Measurements from ENCODE around the gene COMMD8. TPM values are rescaled to one million over a fixed set of nuclear protein-coding genes. Genes with fewer than 3 reads are reported as not detected.

The COMMD8 gene
- total and polyA plus RNA-seq, 2 experiments from 2014 or later: 58.0 to 71.7 TPM

- Histone ChIP-seq H3K4me3 (no peak overlapping the region), H3K9ac (no peak overlapping the region), H3K4me1 (ENCODE audit: insufficient read depth) (peaks cover 11% of the 10 kb centered on the region), H3K27ac (no peak overlapping the region), H3K36me3 (ENCODE audit: low read depth) (no peaks in the 10 kb centered on the region), H2AFZ (no peak overlapping the region), H3K79me2 (ENCODE audit: insufficient read depth) (no peaks in the 10 kb centered on the region), H4K20me1 (ENCODE audit: insufficient read depth) (no peaks in the 10 kb centered on the region), H3K4me2 (ENCODE audit: unreplicated experiment) (no peak overlapping the region), H3K9me2 (ENCODE audit: insufficient read depth) (0 out of 2 replicates have a peak, but pooled peaks cover 7% of the 10 kb centered on the region), H3F3A (ENCODE audit: insufficient read depth) (peaks cover 8% of the 10 kb centered on the region), H3K27me3 (replicated peaks; ENCODE audit: insufficient read depth) (no peaks in the 10 kb centered on the region), H3K9me3 (ENCODE audit: low read depth) (no peaks in the 10 kb centered on the region)
- in situ Hi-C loops (cut with MboI): no loop called here
- DNase-seq: no peak
- WGBS, 2 experiments (ENCODE audit: low coverage in 1 of 2, low lambda C conversion rate in 2 of 2, missing lambda C conversion rate in 2 of 2): 88 to 89% methylated on average over 4 of the region's 4 CpGs
- TF ChIP-seq EZH2phosphoT487 (IDR thresholded peaks at IDR 0.05; ENCODE audit: insufficient read depth, low read depth): no peak
- no peak for TF ChIP-seq EZH2 (IDR thresholded peaks at IDR 0.05; ENCODE audit: insufficient read depth, poor library complexity, severe bottlenecking)
Observed at GRCh38 chr4:47474799-47475198, 11.3 kb upstream of the COMMD8 start.

DNA sequence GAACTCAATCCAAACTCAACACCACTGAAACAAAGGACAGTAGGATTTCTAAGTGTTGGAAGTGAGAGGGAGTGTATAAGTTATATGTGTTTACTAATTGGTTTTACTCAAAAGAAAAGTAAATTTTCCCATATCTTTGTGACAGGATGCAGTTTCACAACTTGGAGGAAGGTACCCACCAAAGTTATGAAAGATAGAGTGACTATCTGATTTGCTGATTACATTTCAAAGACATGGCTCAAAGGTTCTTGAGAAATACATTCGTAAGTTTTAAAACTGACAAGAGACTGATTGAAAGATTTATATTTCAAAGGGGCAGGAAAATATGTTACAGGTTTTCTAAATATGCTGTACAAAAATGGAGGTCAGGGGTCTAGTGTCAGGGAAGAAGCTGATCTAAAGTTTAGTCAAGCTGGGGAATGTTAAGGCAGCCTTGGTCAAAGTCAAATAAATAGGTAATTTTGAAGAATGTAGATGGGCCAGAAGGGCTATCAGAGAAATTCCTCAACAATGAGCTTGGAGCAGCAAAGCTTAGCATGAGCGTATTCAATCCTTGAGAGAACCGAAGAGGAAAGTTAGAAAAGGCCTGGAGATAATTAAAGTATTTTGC, 9.7 kb upstream of the COMMD8 start:
- Histone ChIP-seq H3K27me3 (replicated peaks; ENCODE audit: insufficient read depth) (no peaks in the 10 kb centered on the region), H3K4me1 (ENCODE audit: insufficient read depth) (peaks cover 27% of the 10 kb centered on the region), H3K4me2 (ENCODE audit: unreplicated experiment) (no peak overlapping the region), H3F3A (ENCODE audit: insufficient read depth) (peaks cover 15% of the 10 kb centered on the region), H3K27ac (no peak overlapping the region), H3K36me3 (ENCODE audit: low read depth) (no peaks in the 10 kb centered on the region), H3K79me2 (ENCODE audit: insufficient read depth) (no peaks in the 10 kb centered on the region), H3K9me3 (ENCODE audit: low read depth) (no peaks in the 10 kb centered on the region), H3K9me2 (ENCODE audit: insufficient read depth) (0 out of 2 replicates have a peak, but pooled peaks cover 7% of the 10 kb centered on the region), H3K9ac (no peak overlapping the region), H3K4me3 (no peak overlapping the region), H2AFZ (no peak overlapping the region), H4K20me1 (ENCODE audit: insufficient read depth) (no peaks in the 10 kb centered on the region)
- DNase-seq: no peak
- in situ Hi-C loops (cut with MboI): no loop called here
- 72 to 80% methylated on average over 3 of the region's 3 CpGs for WGBS, 2 experiments (ENCODE audit: low coverage in 1 of 2, low lambda C conversion rate in 2 of 2, missing lambda C conversion rate in 2 of 2)
- TF ChIP-seq EZH2phosphoT487 (IDR thresholded peaks at IDR 0.05; ENCODE audit: insufficient read depth, low read depth): no peak
- no peak for TF ChIP-seq EZH2 (IDR thresholded peaks at IDR 0.05; ENCODE audit: insufficient read depth, poor library complexity, severe bottlenecking)

DNA sequence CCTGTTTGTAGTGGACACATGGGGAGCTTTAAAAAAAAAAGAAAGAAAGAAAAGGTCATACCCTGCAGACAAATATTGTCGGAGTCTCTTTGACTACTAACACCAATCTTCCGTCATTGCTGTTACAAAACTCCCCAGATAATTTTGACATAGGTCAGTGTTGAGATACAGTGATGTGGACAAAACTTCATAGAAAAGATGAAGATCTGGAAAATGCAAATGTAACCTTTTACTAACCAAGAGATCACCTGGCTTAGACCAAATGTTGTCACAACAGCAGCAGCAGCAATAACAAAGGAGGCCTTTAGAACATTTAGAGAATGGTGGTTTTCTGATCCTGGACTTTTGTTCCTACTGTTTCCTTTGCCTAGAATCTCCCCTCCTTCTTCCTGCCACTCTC, 8.1 kb upstream of the COMMD8 start:
- Histone ChIP-seq H3K27me3 (replicated peaks; ENCODE audit: insufficient read depth) (no peaks in the 10 kb centered on the region), H3K4me3 (no peak overlapping the region), H3K9me3 (ENCODE audit: low read depth) (no peaks in the 10 kb centered on the region), H3K9ac (no peak overlapping the region), H3K27ac (no peak overlapping the region), H3K4me1 (ENCODE audit: insufficient read depth) (peaks cover 28% of the 10 kb centered on the region), H3K79me2 (ENCODE audit: insufficient read depth) (no peaks in the 10 kb centered on the region), H3K4me2 (ENCODE audit: unreplicated experiment) (no peak overlapping the region), H2AFZ (no peak overlapping the region), H3F3A (ENCODE audit: insufficient read depth) (peaks cover 15% of the 10 kb centered on the region), H3K9me2 (ENCODE audit: insufficient read depth) (0 out of 2 replicates have a peak, but pooled peaks cover 7% of the 10 kb centered on the region), H3K36me3 (ENCODE audit: low read depth) (no peaks in the 10 kb centered on the region), H4K20me1 (ENCODE audit: insufficient read depth) (no peaks in the 10 kb centered on the region)
- 94 to 96% methylated on average over 2 of the region's 2 CpGs for WGBS, 2 experiments (ENCODE audit: low coverage in 1 of 2, low lambda C conversion rate in 2 of 2, missing lambda C conversion rate in 2 of 2)
- no peak for DNase-seq
- in situ Hi-C loops (cut with MboI): no loop called here
- TF ChIP-seq EZH2 (IDR thresholded peaks at IDR 0.05; ENCODE audit: insufficient read depth, poor library complexity, severe bottlenecking): no peak
- TF ChIP-seq EZH2phosphoT487 (IDR thresholded peaks at IDR 0.05; ENCODE audit: insufficient read depth, low read depth): no peak

DNA sequence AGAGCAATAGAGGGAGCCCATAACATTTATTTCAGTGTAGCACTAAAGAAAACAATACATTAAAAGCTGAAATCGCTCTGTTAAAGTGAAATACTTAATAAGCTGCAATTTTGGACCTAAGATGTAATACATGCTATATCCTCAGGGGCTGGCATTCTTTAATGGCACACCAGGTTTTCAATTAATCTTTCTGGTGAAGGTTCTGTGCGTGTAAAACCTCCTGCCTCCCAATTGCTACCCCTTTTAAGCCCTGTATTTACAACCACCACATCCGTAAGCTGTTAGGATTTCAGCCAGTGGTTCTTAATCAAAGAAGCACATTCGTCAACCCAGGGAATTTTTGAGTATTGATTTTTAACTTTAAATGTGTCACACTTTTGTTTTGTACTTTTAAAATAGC, 7.6 kb upstream of the COMMD8 start:
- Histone ChIP-seq H3K9me2 (ENCODE audit: insufficient read depth) (0 out of 2 replicates have a peak, but pooled peaks cover 7% of the 10 kb centered on the region), H3K9ac (no peak overlapping the region), H3F3A (ENCODE audit: insufficient read depth) (peaks cover 15% of the 10 kb centered on the region), H3K27me3 (replicated peaks; ENCODE audit: insufficient read depth) (no peaks in the 10 kb centered on the region), H3K4me1 (ENCODE audit: insufficient read depth) (peaks cover 28% of the 10 kb centered on the region), H3K36me3 (ENCODE audit: low read depth) (no peaks in the 10 kb centered on the region), H3K4me2 (ENCODE audit: unreplicated experiment) (no peak overlapping the region), H3K4me3 (no peak overlapping the region), H3K79me2 (ENCODE audit: insufficient read depth) (no peaks in the 10 kb centered on the region), H4K20me1 (ENCODE audit: insufficient read depth) (no peaks in the 10 kb centered on the region), H3K9me3 (ENCODE audit: low read depth) (no peaks in the 10 kb centered on the region), H2AFZ (no peak overlapping the region; the same call in 1 of the 2 replicates), H3K27ac (no peak overlapping the region)
- DNase-seq: no peak
- in situ Hi-C loops (cut with MboI): no loop called here
- WGBS, 2 experiments (ENCODE audit: low coverage in 1 of 2, low lambda C conversion rate in 2 of 2, missing lambda C conversion rate in 2 of 2): 63 to 68% methylated on average over 4 of the region's 4 CpGs
- TF ChIP-seq EZH2 (IDR thresholded peaks at IDR 0.05; ENCODE audit: insufficient read depth, poor library complexity, severe bottlenecking) (no peak), EZH2phosphoT487 (IDR thresholded peaks at IDR 0.05; ENCODE audit: insufficient read depth, low read depth) (no peak)

Data from GM23248 (cell line).